HAP-1 (cell line): Measurements from ENCODE around the gene UPK3A.
A peak's percentile ranks its signal among the peaks of the same experiment; 100 is the strongest.
"Not testable (repeated sequence)": the region's sequence is repeated elsewhere in the genome, so short reads cannot be mapped to it uniquely, and the experiment has no call there.

Experiments used
- DNase-seq, 2 experiments: peaks; one replicate each; pipeline ENCODE4 v3.0.0-alpha.2; 2016 to 2020; ENCODE audit warnings: low spot score in 2 of 2
- H3K27me3 ChIP-seq: fragments of 250-450 bp; sonication (Bioruptor Pico); 2 replicates; pipeline ENCODE4 v1.5.1; 2020; ENCODE audit warnings: low read depth, mild to moderate bottlenecking, moderate library complexity
- H3K36me3 ChIP-seq: fragments of 250-450 bp; sonication (Bioruptor Pico); replicated peaks from 2 replicates; pipeline ENCODE4 v1.5.1; 2020; ENCODE audit warnings: mild to moderate bottlenecking
- H3K4me1 ChIP-seq: fragments of 250-450 bp; sonication (Bioruptor Pico); 2 replicates; pipeline ENCODE4 v1.5.1; 2020; ENCODE audit warnings: mild to moderate bottlenecking
- H3K4me3 ChIP-seq: fragments of 250-450 bp; sonication (Bioruptor Pico); 2 replicates; pipeline ENCODE4 v1.5.1; 2020; ENCODE audit warnings: mild to moderate bottlenecking, moderate library complexity
- H3K9me3 ChIP-seq: fragments of 250-450 bp; sonication (Bioruptor Pico); 2 replicates; pipeline ENCODE4 v1.5.1; 2020; ENCODE audit warnings: mild to moderate bottlenecking, moderate library complexity
- in situ Hi-C: fragments of 300-500 bp; cut with MboI; formaldehyde crosslinking; loops from 3 replicates; pipeline ENCODE4 v1.14.3; 2020; ENCODE audit warnings: low sequenced_read_pairs, inconsistent platforms, mixed read lengths

The UPK3A gene

GRCh38 chr22:45314786-45315185 is 30.0 kb downstream of the UPK3A start:
- peaks cover 11% of the 10 kb centered on the region for H3K4me1 ChIP-seq
- H3K4me3 ChIP-seq, result no peak overlapping the region
- no peaks in the 10 kb centered on the region for H3K9me3 ChIP-seq
- peaks cover 4% of the 10 kb centered on the region; the same call in 1 of the 2 replicates for H3K36me3 ChIP-seq
- H3K27me3 ChIP-seq, result no peaks in the 10 kb centered on the region
- DNase-seq, result no peak
- in situ Hi-C loops, result no loop called here

GRCh38 chr22:45316796-45317526 is 32.2 kb downstream of the UPK3A start:
- no peaks in the 10 kb centered on the region for H3K9me3 ChIP-seq
- no peak for DNase-seq
- no peaks in the 10 kb centered on the region for H3K27me3 ChIP-seq
- no peak overlapping the region for H3K4me3 ChIP-seq
- peaks cover 4% of the 10 kb centered on the region; the same call in 1 of the 2 replicates for H3K36me3 ChIP-seq
- in situ Hi-C loops, result no loop called here
- peaks cover 5% of the 10 kb centered on the region for H3K4me1 ChIP-seq

- peak; percentile 19 to 58 for DNase-seq
- Histone ChIP-seq H3K4me3 (no peak overlapping the region), H3K9me3 (no peaks in the 10 kb centered on the region), H3K4me1 (peaks cover 2% of the 10 kb centered on the region), H3K27me3 (no peaks in the 10 kb centered on the region), H3K36me3 (peaks cover under 1% of the 10 kb centered on the region; the same call in 1 of the 2 replicates)
- in situ Hi-C loops, result no loop called here
These were observed 32.9 kb downstream of the UPK3A start for GRCh38 chr22:45317551-45318167.

- DNase-seq, result peak in 1 of 2 experiments; percentile 60
- H3K36me3 ChIP-seq, result peaks cover 4% of the 10 kb centered on the region
- H3K4me1 ChIP-seq, result no peaks in the 10 kb centered on the region; the same call in none of the 2 replicates
- no peaks in the 10 kb centered on the region for H3K9me3 ChIP-seq
- H3K4me3 ChIP-seq, result no peak overlapping the region
- H3K27me3 ChIP-seq, result no peaks in the 10 kb centered on the region
- in situ Hi-C loops, result no loop called here
These were observed 33.4 kb downstream of the UPK3A start for GRCh38 chr22:45318168-45318557.

GRCh38 chr22:45318558-45319323 is 34.0 kb downstream of the UPK3A start:
- in situ Hi-C loops, result no loop called here
- Histone ChIP-seq H3K27me3 (no peaks in the 10 kb centered on the region), H3K36me3 (peaks cover 10% of the 10 kb centered on the region), H3K4me1 (no peaks in the 10 kb centered on the region; the same call in none of the 2 replicates), H3K4me3 (no peak overlapping the region), H3K9me3 (no peaks in the 10 kb centered on the region)
- DNase-seq, result no peak

- in situ Hi-C loops, result no loop called here
- no peaks in the 10 kb centered on the region; the same call in none of the 2 replicates for H3K4me1 ChIP-seq
- peaks cover 16% of the 10 kb centered on the region for H3K36me3 ChIP-seq
- no peak overlapping the region for H3K4me3 ChIP-seq
- no peak for DNase-seq
- H3K9me3 ChIP-seq, result no peaks in the 10 kb centered on the region
- H3K27me3 ChIP-seq, result no peaks in the 10 kb centered on the region
These were observed 34.6 kb downstream of the UPK3A start for GRCh38 chr22:45319324-45319685.

- no peaks in the 10 kb centered on the region; the same call in none of the 2 replicates for H3K4me1 ChIP-seq
- DNase-seq, result no peak
These were observed 35.7 kb downstream of the UPK3A start for GRCh38 chr22:45320357-45320976.

GRCh38 chr22:45321827-45322226 is 37.1 kb downstream of the UPK3A start:
- H3K27me3 ChIP-seq, result no peaks in the 10 kb centered on the region
- H3K9me3 ChIP-seq, result no peaks in the 10 kb centered on the region
- peaks cover 18% of the 10 kb centered on the region for H3K36me3 ChIP-seq
- in situ Hi-C loops, result no loop called here
- no peak for DNase-seq
- no peaks in the 10 kb centered on the region; the same call in none of the 2 replicates for H3K4me1 ChIP-seq
- no peak overlapping the region for H3K4me3 ChIP-seq

More at GRCh38 chr22:45320357-45320976, 35.7 kb downstream of the UPK3A start:
- no peaks in the 10 kb centered on the region for H3K9me3 ChIP-seq
- no peak overlapping the region for H3K4me3 ChIP-seq
- no peaks in the 10 kb centered on the region for H3K27me3 ChIP-seq
- H3K36me3 ChIP-seq, result peaks cover 18% of the 10 kb centered on the region
- in situ Hi-C loops, result no loop called here

GRCh38 chr22:45322873-45323525 is 38.2 kb downstream of the UPK3A start:
- no peak for DNase-seq
- H3K4me1 ChIP-seq, result no peaks in the 10 kb centered on the region; the same call in 1 of the 2 replicates
- in situ Hi-C loops, result no loop called here
- H3K4me3 ChIP-seq, result no peak overlapping the region
- H3K36me3 ChIP-seq, result peaks cover 24% of the 10 kb centered on the region
- H3K27me3 ChIP-seq, result no peaks in the 10 kb centered on the region
- H3K9me3 ChIP-seq, result no peaks in the 10 kb centered on the region

- DNase-seq, result no peak
- Histone ChIP-seq H3K9me3 (no peaks in the 10 kb centered on the region), H3K36me3 (peaks cover 24% of the 10 kb centered on the region), H3K4me3 (no peak overlapping the region), H3K4me1 (no peaks in the 10 kb centered on the region), H3K27me3 (no peaks in the 10 kb centered on the region)
- in situ Hi-C loops, result no loop called here
These were observed 38.9 kb downstream of the UPK3A start for GRCh38 chr22:45323695-45324094.

- Histone ChIP-seq H3K9me3 (no peaks in the 10 kb centered on the region), H3K4me3 (no peak overlapping the region), H3K4me1 (no peaks in the 10 kb centered on the region), H3K27me3 (no peaks in the 10 kb centered on the region), H3K36me3 (peaks cover 24% of the 10 kb centered on the region)
- DNase-seq, result no peak
- in situ Hi-C loops, result no loop called here
These were observed 39.6 kb downstream of the UPK3A start for GRCh38 chr22:45324311-45324711.

- H3K27me3 ChIP-seq, DNase-seq, H3K4me1 ChIP-seq, H3K4me3 ChIP-seq, in situ Hi-C loops, H3K9me3 ChIP-seq: not testable (repeated sequence)
- peaks cover 23% of the 10 kb centered on the region for H3K36me3 ChIP-seq
These were observed 43.5 kb downstream of the UPK3A start for GRCh38 chr22:45328261-45328660.

- peaks cover 19% of the 10 kb centered on the region for H3K36me3 ChIP-seq
- no peaks in the 10 kb centered on the region for H3K9me3 ChIP-seq
- no peaks in the 10 kb centered on the region for H3K4me1 ChIP-seq
- DNase-seq, result no peak
- no peak overlapping the region for H3K4me3 ChIP-seq
- H3K27me3 ChIP-seq, result no peaks in the 10 kb centered on the region
- in situ Hi-C loops, result no loop called here
These were observed 44.2 kb downstream of the UPK3A start for GRCh38 chr22:45328822-45329529.
